A549 (cell line): Measurements from ENCODE around the gene MAGI2. TPM values are rescaled to one million over a fixed set of nuclear protein-coding genes. Genes with fewer than 3 reads are reported as not detected.

Source experiments
- ATAC-seq, 2 experiments: fragments of 200-7000 bp in 1 of 2; fragments of >200 bp in 1 of 2; cut with Nextera tagmentation in 1 of 2; cut with Tn5 transposase in 1 of 2; 3 replicates each; pipeline versions ENCODE4 v1.8.0 to v1.9.1; 2018 to 2020; ENCODE audit warnings: mild to moderate bottlenecking in 1 of 2, moderate library complexity in 1 of 2
- CTCF ChIA-PET: fragments of 300-600 bp; sonication (Branson Sonifier 250); formaldehyde crosslinking; extraction: SDS; loops from one replicate; lab custom pipeline; 2021; ENCODE audit warnings: antibody characterized with exemption, inconsistent platforms; lab: Yijun Ruan, JAX
- POLR2A ChIA-PET: fragments of 350-600 bp; formaldehyde crosslinking; extraction: SDS; loops from one replicate; lab custom pipeline; 2021; ENCODE audit warnings: antibody characterized with exemption, inconsistent platforms; lab: Yijun Ruan, JAX
- DNase-seq, 2 experiments: peaks; one replicate each; pipeline versions ENCODE4 v3.0.0 to v3.0.0-alpha.2; 2011 to 2016; ENCODE audit warnings: low read depth in 1 of 2, low spot score in 1 of 2
- FAIRE-seq: peaks from 2 replicates; lab custom pipeline; 2011; peaks lifted over from hg19 to GRCh38; lab: Jason Lieb, UNC
- H3K27ac ChIP-seq, 2 experiments: fragments of >200 bp; sonication (Bioruptor Twin); formaldehyde crosslinking; 3 replicates each; pipeline ENCODE4 v1.5.1; 2016 to 2017
- H3K4me1 ChIP-seq: fragments of >200 bp; sonication (Bioruptor Twin); formaldehyde crosslinking; 3 replicates; pipeline ENCODE4 v1.6.1; 2016
- H3K4me2 ChIP-seq: fragments of >200 bp; sonication (Bioruptor Twin); formaldehyde crosslinking; 3 replicates; pipeline ENCODE4 v1.6.1; 2016
- H3K4me3 ChIP-seq: fragments of >200 bp; sonication (Bioruptor Twin); formaldehyde crosslinking; 3 replicates; pipeline ENCODE4 v1.5.1; 2016
- H3K9me3 ChIP-seq: fragments of >200 bp; sonication (Bioruptor Twin); formaldehyde crosslinking; 3 replicates; pipeline ENCODE4 v1.6.1; 2016
- BHLHE40 ChIP-seq: IDR thresholded peaks from 2 replicates; pipeline ENCODE4 v1.6.1; 2012; ENCODE audit warnings: low read depth, low read length, inconsistent platforms
- CBX2 ChIP-seq: fragments of 200-600 bp; sonication (generic); IDR thresholded peaks from 2 replicates; pipeline ENCODE4 v1.6.1; 2016; ENCODE audit warnings: low read depth, mild to moderate bottlenecking, borderline replicate concordance
- CHD2 ChIP-seq: fragments of 150-350 bp; IDR thresholded peaks from 2 replicates; pipeline ENCODE4 v1.6.1; 2014; ENCODE audit warnings: low read length; ENCODE audit not compliant: partially characterized antibody
- CTCF ChIP-seq: fragments of >200 bp; sonication (Bioruptor Twin); formaldehyde crosslinking; IDR thresholded peaks from 3 replicates; pipeline ENCODE4 v1.5.1; 2016
- E2F6 ChIP-seq: IDR thresholded peaks from 2 replicates; pipeline ENCODE4 v1.6.1; 2012; ENCODE audit warnings: low read depth, borderline replicate concordance
- EHF ChIP-seq: fragments of 250-450 bp; sonication (Bioruptor Pico); IDR thresholded peaks from 2 replicates; pipeline ENCODE4 v1.5.0; 2020; ENCODE audit warnings: mild to moderate bottlenecking
- FOSL2 ChIP-seq, 2 experiments: fragments of 450-650 bp in 1 of 2; fragments of >200 bp in 1 of 2; sonication (Bioruptor Twin) in 1 of 2; formaldehyde crosslinking; IDR thresholded peaks; 2 replicates each; pipeline versions ENCODE4 v1.5.0 to v1.6.1; 2016 to 2020; ENCODE audit warnings: mild to moderate bottlenecking in 1 of 2, moderate library complexity in 1 of 2
- FOXS1 ChIP-seq: fragments of 250-450 bp; sonication (Bioruptor Pico); IDR thresholded peaks from 2 replicates; pipeline ENCODE4 v1.5.0; 2020; ENCODE audit warnings: mild to moderate bottlenecking, moderate library complexity
- GATA3 ChIP-seq: IDR thresholded peaks from 2 replicates; pipeline ENCODE4 v1.6.1; 2012; ENCODE audit warnings: borderline replicate concordance
- HOXA7 ChIP-seq: fragments of 250-450 bp; sonication (Bioruptor Pico); IDR thresholded peaks from 2 replicates; pipeline ENCODE4 v1.5.0; 2020; ENCODE audit warnings: mild to moderate bottlenecking, moderate library complexity
- JUN ChIP-seq, 2 experiments: fragments of >200 bp; sonication (Bioruptor Twin); formaldehyde crosslinking; IDR thresholded peaks; 2 replicates in 1 of 2; 3 replicates in 1 of 2; pipeline ENCODE4 v1.6.1; 2016 to 2017
- KDM5A ChIP-seq: fragments of 200-600 bp; sonication (generic); IDR thresholded peaks from 2 replicates; pipeline ENCODE4 v1.6.1; 2016; ENCODE audit warnings: antibody characterized with exemption, mild to moderate bottlenecking
- MAZ ChIP-seq: fragments of 150-350 bp; IDR thresholded peaks from 2 replicates; pipeline ENCODE4 v1.6.1; 2014; ENCODE audit warnings: antibody characterized with exemption, low read depth, low read length, borderline replicate concordance
- MYC ChIP-seq: IDR thresholded peaks from 2 replicates; pipeline ENCODE4 v1.6.1; 2012; ENCODE audit warnings: mild to moderate bottlenecking, inconsistent platforms, low read length, improper control_type of control experiment, borderline replicate concordance
- NFE2L2 ChIP-seq: fragments of 150-350 bp; conservative IDR thresholded peaks from 2 replicates; pipeline ENCODE4 v1.6.1; 2014; ENCODE audit warnings: low read length
- NR3C1 ChIP-seq: fragments of >200 bp; sonication (Bioruptor Twin); formaldehyde crosslinking; IDR thresholded peaks from 3 replicates; pipeline ENCODE4 v1.6.1; 2017
- PHF8 ChIP-seq: fragments of 200-600 bp; sonication (generic); IDR thresholded peaks from 2 replicates; pipeline ENCODE4 v1.6.1; 2016; ENCODE audit warnings: low read depth, mild to moderate bottlenecking, antibody characterized with exemption, moderate library complexity, borderline replicate concordance
- RARB ChIP-seq: fragments of 250-450 bp; sonication (Bioruptor Pico); IDR thresholded peaks from 2 replicates; pipeline ENCODE4 v1.8.0; 2021; ENCODE audit warnings: mild to moderate bottlenecking, moderate library complexity
- RCOR1 ChIP-seq: fragments of 150-350 bp; IDR thresholded peaks from 2 replicates; pipeline ENCODE4 v1.6.1; 2014; ENCODE audit warnings: antibody characterized with exemption, low read length, low read depth
- RNF2 ChIP-seq: fragments of 200-600 bp; sonication (generic); IDR thresholded peaks from 2 replicates; pipeline ENCODE4 v1.6.1; 2016; ENCODE audit warnings: low read depth, mild to moderate bottlenecking, antibody characterized with exemption, moderate library complexity, borderline replicate concordance
- SREBF2 ChIP-seq: fragments of 450-650 bp; IDR thresholded peaks from 2 replicates; pipeline ENCODE4 v1.6.1; 2014; ENCODE audit warnings: mild to moderate bottlenecking, moderate library complexity
- TFCP2L1 ChIP-seq: fragments of 250-450 bp; sonication (Bioruptor Pico); IDR thresholded peaks from 2 replicates; pipeline ENCODE4 v1.5.0; 2021; ENCODE audit warnings: mild to moderate bottlenecking
- TP53 ChIP-seq: fragments of 250-450 bp; sonication (Bioruptor Pico); IDR thresholded peaks from 2 replicates; pipeline ENCODE4 v1.5.0; 2021; ENCODE audit warnings: mild to moderate bottlenecking, moderate library complexity
- ZFP36 ChIP-seq: fragments of 450-650 bp; IDR thresholded peaks from 2 replicates; pipeline ENCODE4 v1.6.1; 2014; ENCODE audit warnings: borderline replicate concordance; ENCODE audit not compliant: partially characterized antibody
- ZNF302 ChIP-seq: fragments of 250-450 bp; sonication (Bioruptor Pico); IDR thresholded peaks from 2 replicates; pipeline ENCODE4 v1.9.0; 2021; ENCODE audit warnings: inconsistent platforms, mild to moderate bottlenecking, moderate library complexity
- WGBS: methylation state at CpG from one replicate; pipeline ENCODE4 v1.1.6; 2017; ENCODE audit errors: missing lambda C conversion rate; 5-methylcytosine and 5-hydroxymethylcytosine counted together
- polyA plus RNA-seq, 4 experiments: library from polyadenylated mRNA; depleted of rRNA in 3 of 4; stranded (reverse); fragments of >200 nt; fragmentation: RNase III in 1 of 4; extraction: RNeasy Plus Mini Kit Qiagen cat#74134 plus additional on column Dnase treatment in 1 of 4; gene quantifications; 2 replicates in 3 of 4; 3 replicates in 1 of 4; pipeline ENCODE4 v1.2.3, GENCODE V29; 2011 to 2017
- TF ChIP-seq, protein P1 (sequence below): fragments of 150-350 bp; IDR thresholded peaks from 2 replicates; pipeline ENCODE4 v1.6.1; 2014; ENCODE audit warnings: low read depth, mild to moderate bottlenecking, low read length
- TF ChIP-seq, protein P2 (sequence below): fragments of >200 bp; sonication (Bioruptor Twin); formaldehyde crosslinking; IDR thresholded peaks from 2 replicates; pipeline ENCODE4 v1.6.1; 2016
- TF ChIP-seq, protein P3 (sequence below): IDR thresholded peaks from 2 replicates; pipeline ENCODE4 v1.6.1; 2012
- TF ChIP-seq, protein P4 (sequence below): fragments of 200-600 bp; sonication (generic); IDR thresholded peaks from 2 replicates; pipeline ENCODE4 v1.6.1; 2016; ENCODE audit warnings: antibody characterized with exemption, mild to moderate bottlenecking, moderate library complexity

MAGI2 gene
- polyA plus RNA-seq, 2 of the 4 experiments (the other 2 are of a cell fraction) = 0.48 to 0.81 TPM

DNA sequence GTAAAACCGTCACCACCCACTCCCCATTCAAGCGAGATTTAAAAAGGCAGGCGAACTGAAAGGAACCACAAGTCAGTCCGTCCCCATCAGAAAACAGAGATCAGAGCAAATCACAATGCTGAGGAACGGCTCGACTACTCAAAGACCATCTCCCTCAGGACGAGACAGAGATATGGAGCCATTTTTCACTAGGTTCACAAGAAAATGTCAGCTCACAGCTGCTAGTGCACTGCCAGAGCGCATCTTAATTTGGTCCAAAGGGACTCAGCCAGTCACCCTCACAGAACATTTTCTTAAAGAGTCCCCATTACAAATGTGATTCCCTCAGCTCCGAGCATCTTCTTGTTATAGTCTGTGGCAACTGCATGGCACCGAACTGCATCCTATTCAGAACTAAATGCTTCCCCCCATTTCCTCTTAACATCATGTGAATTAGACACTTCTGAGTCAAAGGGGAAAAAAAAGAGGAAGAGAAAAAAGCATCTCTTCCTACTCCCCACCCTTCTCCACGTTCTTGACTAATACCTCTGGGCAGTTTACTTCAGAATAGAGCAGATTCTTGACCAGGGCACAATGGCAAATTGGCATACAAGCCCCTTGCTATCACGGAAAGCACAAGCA is 683.9 kb downstream of the MAGI2 start:
- CTCF ChIA-PET = no interaction called here

GRCh38 chr7:78768859-78769258 is 684.6 kb downstream of the MAGI2 start:
- Histone ChIP-seq H3K4me1 (no peaks in the 10 kb centered on the region), H3K9me3 (no peaks in the 10 kb centered on the region), H3K4me3 (no peak overlapping the region), H3K27ac (no peak overlapping the region), H3K4me2 (no peak overlapping the region)
- POLR2A ChIA-PET = no interaction called here
- 46% methylated on average over 6 of the region's 6 CpGs for WGBS
- FAIRE-seq (no peak), ATAC-seq (no peak), DNase-seq (no peak)
- CTCF ChIA-PET = no interaction called here
- TF ChIP-seq ZFP36 (no peak), CHD2 (no peak), RNF2 (no peak), BHLHE40 (no peak), TP53 (CRISPR knock-in tag) (no peak), E2F6 (no peak), FOXS1 (CRISPR knock-in tag) (no peak), TFCP2L1 (no peak)
- TF ChIP-seq, protein P1, sequence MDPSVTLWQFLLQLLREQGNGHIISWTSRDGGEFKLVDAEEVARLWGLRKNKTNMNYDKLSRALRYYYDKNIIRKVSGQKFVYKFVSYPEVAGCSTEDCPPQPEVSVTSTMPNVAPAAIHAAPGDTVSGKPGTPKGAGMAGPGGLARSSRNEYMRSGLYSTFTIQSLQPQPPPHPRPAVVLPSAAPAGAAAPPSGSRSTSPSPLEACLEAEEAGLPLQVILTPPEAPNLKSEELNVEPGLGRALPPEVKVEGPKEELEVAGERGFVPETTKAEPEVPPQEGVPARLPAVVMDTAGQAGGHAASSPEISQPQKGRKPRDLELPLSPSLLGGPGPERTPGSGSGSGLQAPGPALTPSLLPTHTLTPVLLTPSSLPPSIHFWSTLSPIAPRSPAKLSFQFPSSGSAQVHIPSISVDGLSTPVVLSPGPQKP = no peak
- TF ChIP-seq, protein P2, sequence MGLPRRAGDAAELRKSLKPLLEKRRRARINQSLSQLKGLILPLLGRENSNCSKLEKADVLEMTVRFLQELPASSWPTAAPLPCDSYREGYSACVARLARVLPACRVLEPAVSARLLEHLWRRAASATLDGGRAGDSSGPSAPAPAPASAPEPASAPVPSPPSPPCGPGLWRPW = no peak
- TF ChIP-seq, protein P3, sequence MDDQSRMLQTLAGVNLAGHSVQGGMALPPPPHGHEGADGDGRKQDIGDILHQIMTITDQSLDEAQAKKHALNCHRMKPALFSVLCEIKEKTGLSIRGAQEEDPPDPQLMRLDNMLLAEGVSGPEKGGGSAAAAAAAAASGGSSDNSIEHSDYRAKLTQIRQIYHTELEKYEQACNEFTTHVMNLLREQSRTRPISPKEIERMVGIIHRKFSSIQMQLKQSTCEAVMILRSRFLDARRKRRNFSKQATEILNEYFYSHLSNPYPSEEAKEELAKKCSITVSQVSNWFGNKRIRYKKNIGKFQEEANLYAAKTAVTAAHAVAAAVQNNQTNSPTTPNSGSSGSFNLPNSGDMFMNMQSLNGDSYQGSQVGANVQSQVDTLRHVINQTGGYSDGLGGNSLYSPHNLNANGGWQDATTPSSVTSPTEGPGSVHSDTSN = no peak

More for the DNA sequence above, 683.9 kb downstream of the MAGI2 start:
- FAIRE-seq = no peak
- H3K4me1 ChIP-seq = no peaks in the 10 kb centered on the region
- POLR2A ChIA-PET = no interaction called here
- no peak for DNase-seq
- H3K9me3 ChIP-seq = no peaks in the 10 kb centered on the region
- H3K4me3 ChIP-seq = no peak overlapping the region
- H3K4me2 ChIP-seq = 0 out of 3 replicates have a peak overlapping the region, but pooled peaks have one; percentile 8
- no peak overlapping the region for H3K27ac ChIP-seq
- TF ChIP-seq EHF (no peak), RARB (CRISPR knock-in tag) (no peak), CTCF (no peak), NFE2L2 (no peak), SREBF2 (no peak), NR3C1 (no peak), JUN (IDR thresholded peaks at IDR 0.05) (no peak), RCOR1 (no peak), FOSL2 (IDR thresholded peaks at IDR 0.05) (no peak), FOSL2 (CRISPR knock-in tag; IDR thresholded peaks at IDR 0.05) (no peak), MYC (no peak), CBX2 (no peak), KDM5A (no peak), ZNF302 (CRISPR knock-in tag) (no peak), MAZ (no peak), HOXA7 (CRISPR knock-in tag) (no peak), GATA3 (no peak), PHF8 (no peak)
- TF ChIP-seq, protein P3 = no peak
- TF ChIP-seq, protein P4, sequence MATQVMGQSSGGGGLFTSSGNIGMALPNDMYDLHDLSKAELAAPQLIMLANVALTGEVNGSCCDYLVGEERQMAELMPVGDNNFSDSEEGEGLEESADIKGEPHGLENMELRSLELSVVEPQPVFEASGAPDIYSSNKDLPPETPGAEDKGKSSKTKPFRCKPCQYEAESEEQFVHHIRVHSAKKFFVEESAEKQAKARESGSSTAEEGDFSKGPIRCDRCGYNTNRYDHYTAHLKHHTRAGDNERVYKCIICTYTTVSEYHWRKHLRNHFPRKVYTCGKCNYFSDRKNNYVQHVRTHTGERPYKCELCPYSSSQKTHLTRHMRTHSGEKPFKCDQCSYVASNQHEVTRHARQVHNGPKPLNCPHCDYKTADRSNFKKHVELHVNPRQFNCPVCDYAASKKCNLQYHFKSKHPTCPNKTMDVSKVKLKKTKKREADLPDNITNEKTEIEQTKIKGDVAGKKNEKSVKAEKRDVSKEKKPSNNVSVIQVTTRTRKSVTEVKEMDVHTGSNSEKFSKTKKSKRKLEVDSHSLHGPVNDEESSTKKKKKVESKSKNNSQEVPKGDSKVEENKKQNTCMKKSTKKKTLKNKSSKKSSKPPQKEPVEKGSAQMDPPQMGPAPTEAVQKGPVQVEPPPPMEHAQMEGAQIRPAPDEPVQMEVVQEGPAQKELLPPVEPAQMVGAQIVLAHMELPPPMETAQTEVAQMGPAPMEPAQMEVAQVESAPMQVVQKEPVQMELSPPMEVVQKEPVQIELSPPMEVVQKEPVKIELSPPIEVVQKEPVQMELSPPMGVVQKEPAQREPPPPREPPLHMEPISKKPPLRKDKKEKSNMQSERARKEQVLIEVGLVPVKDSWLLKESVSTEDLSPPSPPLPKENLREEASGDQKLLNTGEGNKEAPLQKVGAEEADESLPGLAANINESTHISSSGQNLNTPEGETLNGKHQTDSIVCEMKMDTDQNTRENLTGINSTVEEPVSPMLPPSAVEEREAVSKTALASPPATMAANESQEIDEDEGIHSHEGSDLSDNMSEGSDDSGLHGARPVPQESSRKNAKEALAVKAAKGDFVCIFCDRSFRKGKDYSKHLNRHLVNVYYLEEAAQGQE = no peak
- WGBS = 9% methylated on average over 12 of the region's 12 CpGs
- no peak for ATAC-seq
